IMR-90 (cell line): ENCODE data around the gene EXOC4. TPM values are rescaled to one million over a fixed set of nuclear protein-coding genes. Genes with fewer than 3 reads are reported as not detected.

Source experiments
- ATAC-seq: fragments of 200-7000 bp; cut with Tn5 transposase; 2 replicates; pipeline ENCODE4 v1.9.1; 2020; ENCODE audit warnings: low read depth, mild to moderate bottlenecking, moderate library complexity
- BruUV-seq: library from RNA; stranded (reverse); fragments of 400-500 nt; replicated peaks from 2 replicates; lab custom pipeline; 2021; lab: Mats Ljungman, UMichigan
- CTCF ChIA-PET: fragments of 300-600 bp; formaldehyde crosslinking; extraction: SDS; loops from one replicate; lab custom pipeline; 2021; ENCODE audit warnings: antibody characterized with exemption; lab: Yijun Ruan, JAX
- POLR2A ChIA-PET: fragments of 300-600 bp; sonication (Branson Sonifier 250); formaldehyde crosslinking; loops from one replicate; lab custom pipeline; 2022; ENCODE audit warnings: antibody characterized with exemption; ENCODE audit not compliant: unreplicated experiment; lab: Charles Lee
- DNase-seq: peaks from one replicate; pipeline ENCODE4 v3.0.0; 2013
- H2AFZ ChIP-seq: replicated peaks from 2 replicates; pipeline ENCODE3; 2013; ENCODE audit warnings: low read length, mild to moderate bottlenecking; ENCODE audit not compliant: poor library complexity
- H2AK5ac ChIP-seq: 2 replicates; pipeline ENCODE4 v1.6.1; 2013; ENCODE audit warnings: low read depth, low read length, inconsistent platforms
- H2AK9ac ChIP-seq: replicated peaks from 2 replicates; pipeline ENCODE3; 2013; ENCODE audit warnings: mild to moderate bottlenecking, low read depth, low read length, moderate library complexity; ENCODE audit not compliant: poor library complexity
- H2BK120ac ChIP-seq: 2 replicates; pipeline ENCODE4 v1.6.1; 2013; ENCODE audit warnings: low read depth, low read length, inconsistent platforms
- H2BK15ac ChIP-seq: 3 replicates; pipeline ENCODE4 v1.6.1; 2013; ENCODE audit warnings: low read depth, low read length, inconsistent platforms
- H2BK20ac ChIP-seq: 2 replicates; pipeline ENCODE4 v1.6.1; 2013; ENCODE audit warnings: low read depth, mild to moderate bottlenecking, inconsistent platforms, low read length, moderate library complexity
- H2BK5ac ChIP-seq: 2 replicates; pipeline ENCODE4 v1.6.1; 2013; ENCODE audit warnings: mild to moderate bottlenecking, low read depth, low read length, inconsistent platforms; ENCODE audit not compliant: poor library complexity, severe bottlenecking
- H3K14ac ChIP-seq: replicated peaks from 2 replicates; pipeline ENCODE4 v1.6.1; 2013; ENCODE audit warnings: low read depth, low read length, inconsistent platforms
- H3K18ac ChIP-seq: 2 replicates; pipeline ENCODE4 v1.6.1; 2013; ENCODE audit warnings: low read depth, low read length, control low read depth
- H3K23ac ChIP-seq: 2 replicates; pipeline ENCODE4 v1.6.1; 2013; ENCODE audit warnings: low read depth, low read length, inconsistent platforms
- H3K27ac ChIP-seq: 2 replicates; pipeline ENCODE4 v1.5.1; 2013; ENCODE audit warnings: mild to moderate bottlenecking, control low read depth, low read length; ENCODE audit not compliant: insufficient read depth
- H3K27me3 ChIP-seq: 2 replicates; pipeline ENCODE4 v1.6.1; 2013; ENCODE audit warnings: low read length; ENCODE audit not compliant: control insufficient read depth, insufficient read depth
- H3K36me3 ChIP-seq: 2 replicates; pipeline ENCODE4 v1.6.1; 2013; ENCODE audit warnings: low read length, mixed read lengths; ENCODE audit not compliant: control insufficient read depth, insufficient read depth
- H3K4ac ChIP-seq: 2 replicates; pipeline ENCODE4 v1.6.1; 2013; ENCODE audit warnings: low read depth, low read length, inconsistent platforms
- H3K4me1 ChIP-seq: 2 replicates; pipeline ENCODE4 v1.6.1; 2013; ENCODE audit warnings: low read length, mixed read lengths; ENCODE audit not compliant: control insufficient read depth, insufficient read depth
- H3K4me2 ChIP-seq: 2 replicates; pipeline ENCODE4 v1.6.1; 2013; ENCODE audit warnings: low read depth, mild to moderate bottlenecking, control low read depth, low read length, moderate library complexity
- H3K4me3 ChIP-seq: 2 replicates; pipeline ENCODE4 v1.5.1; 2013; ENCODE audit warnings: low read depth, mild to moderate bottlenecking, control low read depth, low read length, moderate library complexity; ENCODE audit not compliant: insufficient read depth
- H3K56ac ChIP-seq: 2 replicates; pipeline ENCODE4 v1.6.1; 2013; ENCODE audit warnings: low read length, inconsistent platforms; ENCODE audit not compliant: insufficient read depth; ENCODE audit errors: extremely low read depth
- H3K79me1 ChIP-seq, 2 experiments: 2 replicates each; pipeline ENCODE4 v1.6.1; 2013; ENCODE audit warnings: low read length in 2 of 2, inconsistent platforms in 1 of 2, low read depth in 1 of 2
- H3K9ac ChIP-seq: 2 replicates; pipeline ENCODE4 v1.6.1; 2013; ENCODE audit warnings: low read depth, low read length, control low read depth
- H3K9me1 ChIP-seq: 2 replicates; pipeline ENCODE4 v1.6.1; 2013; ENCODE audit warnings: low read length, inconsistent platforms; ENCODE audit not compliant: insufficient read depth
- H3K9me3 ChIP-seq: 2 replicates; pipeline ENCODE4 v1.6.1; 2013; ENCODE audit warnings: low read length; ENCODE audit not compliant: control insufficient read depth, insufficient read depth
- H4K20me1 ChIP-seq: 2 replicates; pipeline ENCODE4 v1.6.1; 2013; ENCODE audit warnings: low read length, inconsistent platforms; ENCODE audit not compliant: insufficient read depth
- H4K5ac ChIP-seq: 2 replicates; pipeline ENCODE4 v1.6.1; 2013; ENCODE audit warnings: mild to moderate bottlenecking, low read depth, low read length, control low read depth
- H4K8ac ChIP-seq, 2 experiments: 2 replicates each; pipeline ENCODE4 v1.6.1; 2013; ENCODE audit warnings: low read depth in 2 of 2, low read length in 2 of 2, control low read depth in 1 of 2, inconsistent platforms in 1 of 2
- H4K91ac ChIP-seq: 2 replicates; pipeline ENCODE4 v1.6.1; 2013; ENCODE audit warnings: low read depth, low read length, inconsistent platforms; ENCODE audit not compliant: insufficient read depth
- FOS ChIP-seq: fragments of 150-350 bp; IDR thresholded peaks from 2 replicates; pipeline ENCODE4 v1.6.1; 2016; ENCODE audit warnings: low read depth, low read length
- MAFK ChIP-seq: IDR thresholded peaks from 2 replicates; pipeline ENCODE4 v1.6.1; 2012; ENCODE audit warnings: low read depth, low read length, improper control_type of control experiment
- MAZ ChIP-seq: IDR thresholded peaks from 2 replicates; pipeline ENCODE4 v1.6.1; 2012; ENCODE audit warnings: low read depth, mild to moderate bottlenecking, low read length, improper control_type of control experiment, moderate library complexity, borderline replicate concordance
- MXI1 ChIP-seq: IDR thresholded peaks from 2 replicates; pipeline ENCODE4 v1.6.1; 2012; ENCODE audit warnings: low read depth, mild to moderate bottlenecking, low read length, moderate library complexity, borderline replicate concordance
- NFE2L2 ChIP-seq: fragments of 150-350 bp; IDR thresholded peaks from 2 replicates; pipeline ENCODE4 v1.6.1; 2016; ENCODE audit warnings: low read depth, mild to moderate bottlenecking, low read length
- WGBS, 2 experiments: methylation state at CpG; one replicate each; pipeline versions ENCODE4 v1.1.5 to v1.1.7; 2013; ENCODE audit warnings: missing lambda C conversion rate in 2 of 2; ENCODE audit not compliant: insufficient read length in 1 of 2; ENCODE audit errors: extremely low coverage in 2 of 2; 5-methylcytosine and 5-hydroxymethylcytosine counted together
- dilution Hi-C: fragments of 300-500 bp; cut with HindIII; formaldehyde crosslinking; loops from one replicate; pipeline ENCODE4 v1.14.3; 2018; ENCODE audit warnings: low sequenced_read_pairs; ENCODE audit not compliant: unreplicated experiment
- in situ Hi-C: fragments of 300-500 bp; cut with MboI; formaldehyde crosslinking; loops from 3 replicates; pipeline ENCODE4 v1.14.3; 2019; ENCODE audit warnings: low sequenced_read_pairs, inconsistent platforms, mixed read lengths
- intact Hi-C: fragments of 100-400 bp; cut with micrococcal nuclease; formaldehyde crosslinking; loops from 2 replicates; pipeline ENCODE4 v1.10.0; 2022
- polyA plus RNA-seq, 3 experiments: library from polyadenylated mRNA; depleted of rRNA; stranded (reverse); fragments of >200 nt; gene quantifications; 2 replicates each; pipeline ENCODE4 v1.2.3, GENCODE V29; 2012; ENCODE audit warnings: low replicate concordance in 1 of 3
- total RNA-seq: library from RNA; depleted of rRNA; stranded (reverse); fragments of >200 nt; gene quantifications from 2 replicates; pipeline ENCODE4 v1.2.3, GENCODE V29; 2012
- TF ChIP-seq, protein P1 (sequence below): fragments of 150-350 bp; IDR thresholded peaks from 2 replicates; pipeline ENCODE4 v1.6.1; 2017; ENCODE audit warnings: mild to moderate bottlenecking, antibody characterized with exemption, low read length, low read depth

EXOC4 gene
- total and polyA plus RNA-seq, 2 of the 4 experiments (the other 2 are of a cell fraction) = 25.4 to 94.6 TPM

GRCh38 chr7:133309333-133309732 is 56.5 kb downstream of the EXOC4 start:
- dilution Hi-C loops = no loop called here
- H3K4me1 ChIP-seq = no peaks in the 10 kb centered on the region

More at GRCh38 chr7:133309333-133309732, 56.5 kb downstream of the EXOC4 start:
- H2BK15ac ChIP-seq = no peak overlapping the region
- DNase-seq = no peak
- no peak overlapping the region for H2AK5ac ChIP-seq
- no peak overlapping the region for H4K8ac ChIP-seq
- intact Hi-C loops (no loop called here), in situ Hi-C loops (no loop called here)
- H4K5ac ChIP-seq = no peak overlapping the region
- H3K4me3 ChIP-seq = no peak overlapping the region
- CTCF ChIA-PET = no interaction called here
- H3K27me3 ChIP-seq = no peaks in the 10 kb centered on the region
- WGBS, 2 experiments = no CpG with 5 or more reads among the region's 6 CpGs
- no peak overlapping the region for H3K9ac ChIP-seq
- no peak for ATAC-seq
- no peaks in the 10 kb centered on the region for H3K9me1 ChIP-seq
- no peak overlapping the region for H3K56ac ChIP-seq
- no peak overlapping the region for H3K4ac ChIP-seq
- no peak overlapping the region for H2BK120ac ChIP-seq
- H3K27ac ChIP-seq = no peak overlapping the region
- H3K23ac ChIP-seq = no peak overlapping the region
- no peak for TF ChIP-seq MAZ
- TF ChIP-seq, protein P1, sequence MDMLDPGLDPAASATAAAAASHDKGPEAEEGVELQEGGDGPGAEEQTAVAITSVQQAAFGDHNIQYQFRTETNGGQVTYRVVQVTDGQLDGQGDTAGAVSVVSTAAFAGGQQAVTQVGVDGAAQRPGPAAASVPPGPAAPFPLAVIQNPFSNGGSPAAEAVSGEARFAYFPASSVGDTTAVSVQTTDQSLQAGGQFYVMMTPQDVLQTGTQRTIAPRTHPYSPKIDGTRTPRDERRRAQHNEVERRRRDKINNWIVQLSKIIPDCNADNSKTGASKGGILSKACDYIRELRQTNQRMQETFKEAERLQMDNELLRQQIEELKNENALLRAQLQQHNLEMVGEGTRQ = no peak
- no peak for TF ChIP-seq MAFK
- no peak for TF ChIP-seq MXI1
- TF ChIP-seq NFE2L2 = no peak
- TF ChIP-seq FOS = no peak
- no peak overlapping the region for H2BK5ac ChIP-seq
- H2BK20ac ChIP-seq = no peak overlapping the region
- BruUV-seq = no TSS peak
- H2AK9ac ChIP-seq = no peak overlapping the region
- H3K79me1 ChIP-seq = no peaks in the 10 kb centered on the region; a peak in 1 of 4 replicates
- no peak overlapping the region for H3K14ac ChIP-seq
- H4K91ac ChIP-seq = no peak overlapping the region
- H3K18ac ChIP-seq = no peak overlapping the region
- no peaks in the 10 kb centered on the region for H4K20me1 ChIP-seq
- no peaks in the 10 kb centered on the region for H3K9me3 ChIP-seq
- H3K4me2 ChIP-seq = no peak overlapping the region
- H3K36me3 ChIP-seq = peaks cover 18% of the 10 kb centered on the region
- POLR2A ChIA-PET = no interaction called here
- no peak overlapping the region for H2AFZ ChIP-seq
